HFFc6 (cell line): Measurements from ENCODE around the gene OVOL3. TPM values are rescaled to one million over a fixed set of nuclear protein-coding genes. Genes with fewer than 3 reads are reported as not detected.

ENCODE experiments used
- DNase-seq: peaks from one replicate; pipeline ENCODE4 v3.0.0-alpha.2; 2018
- H3K27ac Mint-ChIP-seq: 2 replicates; pipeline ENCODE4 v1.8.0; 2020; ENCODE audit warnings: mild to moderate bottlenecking, mixed read lengths
- H3K27me3 Mint-ChIP-seq: 2 replicates; pipeline ENCODE4 v1.8.0; 2021; ENCODE audit warnings: mild to moderate bottlenecking, moderate library complexity, mixed read lengths; ENCODE audit not compliant: insufficient read depth
- H3K36me3 Mint-ChIP-seq: 2 replicates; pipeline ENCODE4 v1.8.0; 2021; ENCODE audit warnings: low read depth, mixed read lengths
- H3K4me1 Mint-ChIP-seq: 2 replicates; pipeline ENCODE4 v1.8.0; 2020; ENCODE audit warnings: low read depth, mixed read lengths
- H3K4me3 Mint-ChIP-seq: 2 replicates; pipeline ENCODE4 v1.8.0; 2020; ENCODE audit warnings: mild to moderate bottlenecking, moderate library complexity, mixed read lengths
- H3K9me3 Mint-ChIP-seq: 2 replicates; pipeline ENCODE4 v1.8.0; 2020; ENCODE audit warnings: mild to moderate bottlenecking, mixed read lengths
- total RNA-seq, 6 experiments: library from RNA; stranded (reverse); fragmentation: NEBNext Ultra II Directional; extraction: Animal tissue kit (Norgen Biotek cat#: 25700); gene quantifications; 2 replicates in 1 of 6; 3 replicates in 5 of 6; pipeline ENCODE4 v1.2.3, GENCODE V29; 2021
- TF ChIP-seq, protein P1 (sequence below): fragments of 200-600 bp; sonication (generic); IDR thresholded peaks from 2 replicates; pipeline ENCODE4 v1.5.0; 2021; ENCODE audit warnings: antibody characterized with exemption, mild to moderate bottlenecking

The OVOL3 gene
- total RNA-seq, 6 experiments from 2014 or later, result not detected

DNA sequence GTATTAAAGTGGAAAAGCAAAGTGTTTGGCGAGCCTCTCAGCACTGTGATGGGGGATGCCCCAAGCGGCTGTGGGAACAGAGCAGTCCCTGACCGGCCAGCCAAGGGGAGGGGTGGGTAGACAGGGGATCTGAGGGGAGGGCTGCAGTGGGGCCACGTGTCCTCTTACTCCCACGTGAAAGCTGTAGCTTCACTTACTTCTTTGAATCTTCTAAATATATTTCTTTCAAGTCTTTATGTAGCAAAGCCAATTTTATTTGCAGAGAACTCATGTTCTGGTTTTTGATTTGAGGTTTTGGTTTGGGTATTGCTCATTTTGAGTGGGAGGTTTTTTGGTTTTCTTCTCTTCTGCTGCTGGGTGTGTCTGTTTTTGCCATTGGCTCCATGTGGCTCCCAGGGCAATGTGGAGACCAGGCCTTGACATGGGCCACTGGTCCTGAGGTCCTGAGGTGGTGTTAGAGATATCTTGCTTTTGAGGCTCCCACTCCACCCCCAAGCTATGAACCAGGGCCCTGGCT is 17.7 kb upstream of the OVOL3 start:
- Mint-ChIP-seq H3K4me1 (no peaks in the 10 kb centered on the region), H3K27ac (no peak overlapping the region), H3K27me3 (no peaks in the 10 kb centered on the region; the same call in none of the 2 replicates), H3K9me3 (no peaks in the 10 kb centered on the region), H3K4me3 (no peak overlapping the region), H3K36me3 (peaks cover 28% of the 10 kb centered on the region)
- TF ChIP-seq, protein P1, sequence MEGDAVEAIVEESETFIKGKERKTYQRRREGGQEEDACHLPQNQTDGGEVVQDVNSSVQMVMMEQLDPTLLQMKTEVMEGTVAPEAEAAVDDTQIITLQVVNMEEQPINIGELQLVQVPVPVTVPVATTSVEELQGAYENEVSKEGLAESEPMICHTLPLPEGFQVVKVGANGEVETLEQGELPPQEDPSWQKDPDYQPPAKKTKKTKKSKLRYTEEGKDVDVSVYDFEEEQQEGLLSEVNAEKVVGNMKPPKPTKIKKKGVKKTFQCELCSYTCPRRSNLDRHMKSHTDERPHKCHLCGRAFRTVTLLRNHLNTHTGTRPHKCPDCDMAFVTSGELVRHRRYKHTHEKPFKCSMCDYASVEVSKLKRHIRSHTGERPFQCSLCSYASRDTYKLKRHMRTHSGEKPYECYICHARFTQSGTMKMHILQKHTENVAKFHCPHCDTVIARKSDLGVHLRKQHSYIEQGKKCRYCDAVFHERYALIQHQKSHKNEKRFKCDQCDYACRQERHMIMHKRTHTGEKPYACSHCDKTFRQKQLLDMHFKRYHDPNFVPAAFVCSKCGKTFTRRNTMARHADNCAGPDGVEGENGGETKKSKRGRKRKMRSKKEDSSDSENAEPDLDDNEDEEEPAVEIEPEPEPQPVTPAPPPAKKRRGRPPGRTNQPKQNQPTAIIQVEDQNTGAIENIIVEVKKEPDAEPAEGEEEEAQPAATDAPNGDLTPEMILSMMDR, result no peak
- no peak for DNase-seq

DNA sequence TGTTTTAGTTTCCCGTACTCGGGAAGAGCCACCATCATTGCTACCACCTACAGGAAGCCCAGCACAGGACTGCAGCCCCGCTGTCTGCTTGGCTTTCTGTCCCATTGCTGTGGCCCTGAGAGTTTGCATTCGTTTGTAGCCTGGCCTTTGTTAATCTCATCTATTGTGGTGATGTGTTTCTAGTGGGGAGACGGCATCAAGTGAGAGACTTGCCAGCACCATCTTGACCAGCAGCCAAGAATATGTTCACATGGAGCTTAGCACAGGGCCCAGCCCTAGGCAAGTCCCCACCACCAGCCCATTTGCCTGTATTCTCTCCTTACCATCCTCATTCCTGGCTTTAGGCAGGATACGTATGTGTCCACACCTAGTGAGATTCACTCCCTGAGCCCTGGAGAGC is 17.3 kb upstream of the OVOL3 start:
- no peaks in the 10 kb centered on the region for H3K9me3 Mint-ChIP-seq

DNA sequence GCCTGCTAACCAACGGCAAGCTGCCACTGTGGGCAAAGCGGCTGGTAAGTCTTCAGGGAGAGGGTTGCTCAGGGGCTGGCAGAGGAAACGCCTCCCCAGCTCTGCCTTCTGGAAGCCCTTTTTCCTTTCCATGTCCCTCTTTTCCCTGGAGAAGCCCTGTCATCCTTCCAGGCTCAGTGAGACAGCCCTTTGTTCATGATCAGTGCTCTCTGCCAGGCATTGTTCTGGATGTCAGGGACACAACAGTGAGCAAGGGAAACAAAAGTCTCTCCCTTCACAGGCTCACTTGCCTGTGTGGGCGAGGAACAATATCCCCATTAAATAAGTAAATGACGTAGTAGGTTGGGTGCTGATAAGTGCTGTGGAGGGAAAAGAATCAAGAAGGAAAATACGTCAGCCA is 13.9 kb upstream of the OVOL3 start:
- no peaks in the 10 kb centered on the region for H3K4me1 Mint-ChIP-seq
- TF ChIP-seq, protein P1, result no peak
- DNase-seq, result no peak
- H3K36me3 Mint-ChIP-seq, result peaks cover 17% of the 10 kb centered on the region
- no peaks in the 10 kb centered on the region; the same call in 1 of the 2 replicates for H3K27me3 Mint-ChIP-seq
- H3K9me3 Mint-ChIP-seq, result no peaks in the 10 kb centered on the region
- H3K4me3 Mint-ChIP-seq, result no peak overlapping the region
- H3K27ac Mint-ChIP-seq, result no peak overlapping the region

More for the DNA sequence above, 17.3 kb upstream of the OVOL3 start:
- no peak for DNase-seq
- Mint-ChIP-seq H3K27ac (no peak overlapping the region), H3K36me3 (peaks cover 25% of the 10 kb centered on the region), H3K27me3 (no peaks in the 10 kb centered on the region; the same call in 1 of the 2 replicates), H3K4me3 (no peak overlapping the region), H3K4me1 (no peaks in the 10 kb centered on the region)
- TF ChIP-seq, protein P1, result no peak

DNA sequence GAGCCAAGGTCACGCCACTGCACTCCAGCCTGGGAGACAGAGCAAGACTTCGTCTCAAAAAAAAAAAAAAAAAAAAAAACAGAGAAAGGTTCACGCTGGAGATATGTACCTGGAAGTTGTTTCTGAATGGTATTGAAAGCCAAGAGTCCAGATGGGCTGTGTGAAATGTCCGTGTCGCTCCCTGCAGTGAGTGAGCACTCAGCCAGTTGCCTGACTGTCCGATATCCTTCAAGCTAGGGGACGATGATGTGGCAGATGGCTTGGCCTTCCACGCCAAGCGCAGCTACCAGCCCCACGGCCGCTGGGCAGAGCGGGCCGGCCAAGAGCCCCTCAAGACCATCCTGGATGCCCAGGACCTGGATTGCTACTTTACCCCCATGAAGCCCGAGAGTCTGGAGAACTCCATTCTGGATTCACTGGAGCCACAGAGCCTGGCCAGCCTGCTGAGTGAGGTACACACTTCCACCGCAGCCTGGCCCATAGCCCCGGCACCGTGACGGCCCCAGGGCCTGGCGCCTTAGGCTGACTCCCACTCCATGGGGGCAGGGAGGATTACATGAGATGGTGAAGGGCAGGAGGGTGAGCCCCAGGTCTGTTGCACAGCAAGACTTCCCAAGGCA is 11.7 kb upstream of the OVOL3 start:
- Mint-ChIP-seq H3K27ac (no peak overlapping the region), H3K9me3 (no peaks in the 10 kb centered on the region), H3K27me3 (no peaks in the 10 kb centered on the region), H3K4me3 (no peak overlapping the region), H3K4me1 (peaks cover 5% of the 10 kb centered on the region; the same call in 1 of the 2 replicates), H3K36me3 (peaks cover 8% of the 10 kb centered on the region; the same call in 1 of the 2 replicates)
- TF ChIP-seq, protein P1, result no peak
- no peak for DNase-seq

DNA sequence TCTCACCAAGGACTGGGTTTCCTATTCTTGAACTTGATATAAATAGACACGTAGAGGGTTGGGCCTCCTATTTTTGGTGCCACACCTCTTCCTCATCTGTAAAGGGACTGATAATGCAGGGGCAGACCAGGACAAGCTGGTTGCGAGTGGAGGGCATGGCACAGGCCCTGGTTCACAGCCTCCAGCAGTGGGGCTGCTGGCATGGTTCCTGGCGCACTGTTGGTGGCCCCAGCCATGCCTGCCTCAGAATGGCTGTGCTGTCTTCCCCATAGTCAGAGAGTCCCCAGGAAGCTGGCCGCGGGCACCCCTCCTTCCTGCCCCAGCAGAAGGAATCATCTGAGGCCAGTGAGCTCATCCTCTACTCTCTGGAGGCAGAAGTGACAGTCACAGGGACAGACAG is 10.5 kb upstream of the OVOL3 start:
- H3K4me1 Mint-ChIP-seq, result peaks cover 5% of the 10 kb centered on the region; the same call in 1 of the 2 replicates
- H3K27me3 Mint-ChIP-seq, result no peaks in the 10 kb centered on the region
- H3K4me3 Mint-ChIP-seq, result no peak overlapping the region
- H3K9me3 Mint-ChIP-seq, result no peaks in the 10 kb centered on the region
- H3K36me3 Mint-ChIP-seq, result peaks cover 8% of the 10 kb centered on the region; the same call in 1 of the 2 replicates
- no peak overlapping the region for H3K27ac Mint-ChIP-seq
- DNase-seq, result no peak
- TF ChIP-seq, protein P1, result no peak
